ENCODE data around the gene MUS81. TPM values are rescaled to one million over a fixed set of nuclear protein-coding genes. Genes with fewer than 3 reads are reported as not detected.
A peak's percentile ranks its signal among the peaks of the same experiment; 100 is the strongest.

Gene MUS81
- total and polyA plus RNA-seq, 9 of the 15 experiments (the other 6 are each of a cell fraction or from before 2014, with no cell fraction given) = 13.4 to 118 (median 53.7) TPM

- TF ChIP-seq RNF219 (CRISPR knock-in tag; IDR thresholded peaks at IDR 0.05) (no peak), FOXP1 (CRISPR knock-in tag; IDR thresholded peaks at IDR 0.05) (no peak), ZNF407 (IDR thresholded peaks at IDR 0.05; ENCODE audit: low read depth) (no peak), GATAD2A (IDR thresholded peaks at IDR 0.05) (no peak), CBX5 (IDR thresholded peaks at IDR 0.05; ENCODE audit: borderline replicate concordance, low read depth) (peak; percentile 51; the same call in 1 of the 2 replicates)
Measured at GRCh38 chr11:65817835-65818680, 42.2 kb upstream of the MUS81 start (continued).
